Gastroesophageal sphincter (tissue), 4 donors: Measurements from ENCODE around the gene ZNF512. TPM values are rescaled to one million over a fixed set of nuclear protein-coding genes. Genes with fewer than 3 reads are reported as not detected.
"Not testable (repeated sequence)": the region's sequence is repeated elsewhere in the genome, so short reads cannot be mapped to it uniquely, and the experiment has no call there.

Source experiments
- ATAC-seq: fragments of 150-250 bp; one replicate; pipeline ENCODE4 v1.9.1; 2016; ENCODE audit warnings: mild to moderate bottlenecking, moderate library complexity
- H3K27ac ChIP-seq, 4 donors: fragments of 200-600 bp; sonication (generic) in 3 of 4; 1 replicate in 3 of 4; 2 replicates in 1 of 4; pipeline ENCODE4 v1.5.1; 2016 to 2019
- H3K27me3 ChIP-seq: fragments of 200-600 bp; sonication (generic); one replicate; pipeline ENCODE4 v1.5.1; 2019
- H3K36me3 ChIP-seq, 2 donors: fragments of 200-600 bp; sonication (generic); one replicate each; pipeline ENCODE4 v1.5.1; 2019; ENCODE audit warnings: control low read depth in 1 of 2
- H3K4me1 ChIP-seq, 3 donors: fragments of 200-600 bp; sonication (generic); 1 replicate in 2 of 3; 2 replicates in 1 of 3; pipeline ENCODE4 v1.5.1; 2016 to 2019; ENCODE audit warnings: control low read depth in 2 of 3
- H3K4me3 ChIP-seq, 2 donors: fragments of 200-600 bp; sonication (generic); one replicate each; pipeline ENCODE4 v1.5.1; 2019; ENCODE audit warnings: mild to moderate bottlenecking in 1 of 2, moderate library complexity in 1 of 2
- H3K9me3 ChIP-seq, 3 donors: fragments of 200-600 bp; sonication (generic); one replicate each; pipeline ENCODE4 v1.5.1; 2017 to 2019; ENCODE audit warnings: control low read depth in 2 of 3
- EP300 ChIP-seq: sonication (generic); formaldehyde crosslinking; IDR thresholded peaks from one replicate; pipeline ENCODE4 v1.6.1; 2017; ENCODE audit warnings: antibody characterized with exemption, mild to moderate bottlenecking
- POLR2A ChIP-seq, 2 donors: fragments of 450-650 bp; IDR thresholded peaks; one replicate each; pipeline ENCODE4 v1.6.1; 2017; ENCODE audit warnings: antibody characterized with exemption in 2 of 2, mild to moderate bottlenecking in 2 of 2, moderate library complexity in 1 of 2
- POLR2AphosphoS5 ChIP-seq: sonication (generic); formaldehyde crosslinking; IDR thresholded peaks from one replicate; pipeline ENCODE4 v1.6.1; 2017; ENCODE audit warnings: antibody characterized with exemption
- WGBS, 2 donors: methylation state at CpG; one replicate each; pipeline ENCODE4 v1.1.5; 2018; ENCODE audit warnings: low coverage in 1 of 2; 5-methylcytosine and 5-hydroxymethylcytosine counted together
- total RNA-seq, 4 donors: library from RNA; depleted of rRNA; stranded (reverse); fragments of >200 nt; gene quantifications; one replicate each; pipeline ENCODE4 v1.1.0, GENCODE V29; 2016
- TF ChIP-seq, protein P1 (sequence below), 4 experiments: fragments of 200-600 bp in 2 of 4; fragments of 450-650 bp in 2 of 4; sonication (generic) in 1 of 4; IDR thresholded peaks; one replicate each; pipeline ENCODE4 v1.5.1; 2017 to 2019; ENCODE audit warnings: antibody characterized with exemption in 4 of 4, mild to moderate bottlenecking in 2 of 4, moderate library complexity in 2 of 4

ZNF512 gene
- total RNA-seq, result 10 to 100 TPM; 32.3 to 52.1 (median 44.4) TPM

DNA sequence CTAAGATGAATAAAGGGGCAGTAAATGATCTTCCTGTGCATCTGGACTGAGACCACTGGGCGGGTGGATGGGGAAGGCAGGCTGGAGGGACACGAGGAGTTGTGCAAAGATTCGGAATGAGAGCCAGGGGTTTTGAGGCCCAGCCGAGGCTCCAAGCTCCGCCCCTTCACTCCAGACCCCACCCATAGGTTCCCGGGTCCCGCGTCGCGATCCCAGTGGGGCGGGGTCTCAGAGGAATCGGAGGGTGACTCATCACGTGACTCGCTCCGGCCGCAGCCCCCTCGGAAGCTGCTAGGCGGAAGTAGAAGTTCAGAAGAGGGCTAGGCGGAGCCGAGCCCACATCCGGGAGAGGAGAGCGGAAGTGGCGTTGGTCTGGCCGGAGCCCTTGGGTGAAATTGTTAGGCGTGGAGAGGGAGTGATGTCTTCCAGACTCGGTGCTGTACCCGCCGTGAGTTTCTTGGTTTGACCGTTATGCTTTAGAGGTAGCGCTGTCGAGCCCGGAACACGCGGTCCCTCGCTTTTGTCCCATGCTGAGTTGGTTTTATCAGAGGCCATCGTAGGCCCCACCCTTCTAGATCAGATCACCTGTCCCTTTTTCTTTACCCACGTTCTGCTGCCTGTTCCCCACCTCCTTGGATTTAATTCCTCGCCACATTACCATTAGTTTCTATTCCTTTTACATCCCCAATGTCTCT is at the start of gene ZNF512:
TSS of gene ZNF512 (plus strand) at position 348 of the 695 bp plus-strand sequence. CDS start at position 419, 71 bp downstream.
- Histone ChIP-seq H3K27ac (peak within 1 kb of the TSS; percentile 27 to 82 (median 78)), H3K27me3 (no peaks in the 10 kb centered on the region), H3K4me1 (peaks cover 5 to 39% (median 8%) of the 10 kb centered on the region in 3 donors), H3K36me3 (no peaks in the 10 kb centered on the region), H3K4me3 (peak within 1 kb of the TSS; percentile 69 to 87), H3K9me3 (peaks cover 0 to 38% (median 0%) of the 10 kb centered on the region in 3 donors)
- WGBS, 2 donors, result 0% methylated on average over 2 to 16 of the region's 38 CpGs
- ATAC-seq, result peak; percentile 97
- peak; percentile 58 for TF ChIP-seq POLR2AphosphoS5
- peak; percentile 29 to 39 for TF ChIP-seq POLR2A (IDR thresholded peaks at IDR 0.05)
- TF ChIP-seq, protein P1, sequence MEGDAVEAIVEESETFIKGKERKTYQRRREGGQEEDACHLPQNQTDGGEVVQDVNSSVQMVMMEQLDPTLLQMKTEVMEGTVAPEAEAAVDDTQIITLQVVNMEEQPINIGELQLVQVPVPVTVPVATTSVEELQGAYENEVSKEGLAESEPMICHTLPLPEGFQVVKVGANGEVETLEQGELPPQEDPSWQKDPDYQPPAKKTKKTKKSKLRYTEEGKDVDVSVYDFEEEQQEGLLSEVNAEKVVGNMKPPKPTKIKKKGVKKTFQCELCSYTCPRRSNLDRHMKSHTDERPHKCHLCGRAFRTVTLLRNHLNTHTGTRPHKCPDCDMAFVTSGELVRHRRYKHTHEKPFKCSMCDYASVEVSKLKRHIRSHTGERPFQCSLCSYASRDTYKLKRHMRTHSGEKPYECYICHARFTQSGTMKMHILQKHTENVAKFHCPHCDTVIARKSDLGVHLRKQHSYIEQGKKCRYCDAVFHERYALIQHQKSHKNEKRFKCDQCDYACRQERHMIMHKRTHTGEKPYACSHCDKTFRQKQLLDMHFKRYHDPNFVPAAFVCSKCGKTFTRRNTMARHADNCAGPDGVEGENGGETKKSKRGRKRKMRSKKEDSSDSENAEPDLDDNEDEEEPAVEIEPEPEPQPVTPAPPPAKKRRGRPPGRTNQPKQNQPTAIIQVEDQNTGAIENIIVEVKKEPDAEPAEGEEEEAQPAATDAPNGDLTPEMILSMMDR (IDR thresholded peaks at IDR 0.05), result peak in 2 of 4 experiments; percentile 8 to 21
- TF ChIP-seq EP300, result no peak

DNA sequence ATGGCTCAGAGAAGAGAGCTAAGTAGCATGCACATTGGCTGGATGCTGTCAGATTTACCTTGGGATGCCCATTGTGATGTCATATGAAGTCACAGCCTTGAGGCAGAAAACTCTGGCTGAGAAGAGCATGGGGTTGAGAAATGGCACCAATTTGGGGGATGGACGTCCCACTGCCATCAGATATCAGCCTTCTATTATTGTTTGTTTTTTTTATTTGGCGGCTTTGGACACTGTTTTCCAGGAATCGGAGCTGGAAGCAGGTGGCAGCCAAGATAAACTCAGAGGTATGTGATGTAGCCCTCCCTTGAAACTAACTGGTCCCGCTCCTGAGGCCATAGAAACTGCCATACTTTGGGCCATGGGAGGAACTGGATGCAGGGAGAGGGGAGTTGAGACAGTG is 45.6 kb upstream of the ZNF512 start:
- H3K4me1 ChIP-seq, result no peaks in the 10 kb centered on the region
- WGBS, 2 donors, result 49 to 64% methylated on average over 2 to 3 of the region's 4 CpGs
- no peak for ATAC-seq
- H3K27me3 ChIP-seq, result peaks cover 18% of the 10 kb centered on the region
- TF ChIP-seq POLR2A (IDR thresholded peaks at IDR 0.05), result no peak
- TF ChIP-seq, protein P1 (IDR thresholded peaks at IDR 0.05), result no peak
- no peak for TF ChIP-seq POLR2AphosphoS5
- TF ChIP-seq EP300, result no peak
- H3K36me3 ChIP-seq, result no peaks in the 10 kb centered on the region
- no peak overlapping the region for H3K4me3 ChIP-seq
- no peaks in the 10 kb centered on the region for H3K9me3 ChIP-seq
- no peak overlapping the region for H3K27ac ChIP-seq

GRCh38 chr2:27538839-27539450 is 43.9 kb upstream of the ZNF512 start:
- not testable (repeated sequence) for H3K27ac ChIP-seq, H3K9me3 ChIP-seq, ATAC-seq, H3K4me1 ChIP-seq, H3K36me3 ChIP-seq, H3K4me3 ChIP-seq
- peaks cover 18% of the 10 kb centered on the region for H3K27me3 ChIP-seq
- WGBS, 2 donors, result 43% methylated on average over 1 of the region's 6 CpGs; no CpG with 5 or more reads in 1 of the 2 donors

DNA sequence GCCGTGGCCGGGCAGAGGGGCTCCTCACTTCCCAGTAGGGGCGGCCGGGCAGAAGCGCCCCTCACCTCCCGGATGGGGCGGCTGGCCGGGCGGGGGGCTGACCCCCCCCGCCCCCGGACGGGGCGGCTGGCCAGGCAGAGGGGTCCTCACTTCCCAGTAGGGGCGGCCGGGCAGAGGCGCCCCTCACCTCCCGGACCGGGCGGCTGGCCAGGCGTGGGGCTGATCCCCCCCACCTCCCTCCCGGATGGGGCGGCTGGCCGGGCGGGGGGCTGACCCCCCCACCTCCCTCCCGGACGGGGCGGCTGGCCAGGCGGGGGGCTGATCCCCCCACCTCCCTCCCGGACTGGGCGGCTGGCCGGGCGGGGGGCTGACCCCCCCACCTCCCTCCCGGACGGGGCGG is 43.2 kb upstream of the ZNF512 start:
- not testable (repeated sequence) for H3K36me3 ChIP-seq, H3K27ac ChIP-seq, H3K9me3 ChIP-seq, H3K4me3 ChIP-seq, ATAC-seq, H3K4me1 ChIP-seq
- peaks cover 18% of the 10 kb centered on the region for H3K27me3 ChIP-seq
- WGBS, 2 donors, result no CpG with 5 or more reads among the region's 35 CpGs

GRCh38 chr2:27544143-27544821 is 38.6 kb upstream of the ZNF512 start:
- Histone ChIP-seq H3K9me3 (peaks cover 0 to 12% (median 0%) of the 10 kb centered on the region in 3 donors), H3K4me1 (no peaks in the 10 kb centered on the region), H3K4me3 (no peak overlapping the region), H3K27me3 (no peaks in the 10 kb centered on the region), H3K36me3 (no peaks in the 10 kb centered on the region), H3K27ac (no peak overlapping the region)
- ATAC-seq, result no peak
- 53 to 61% methylated on average over 2 of the region's 6 CpGs for WGBS, 2 donors
- TF ChIP-seq POLR2AphosphoS5 (no peak), EP300 (no peak), POLR2A (IDR thresholded peaks at IDR 0.05) (no peak)
- TF ChIP-seq, protein P1 (IDR thresholded peaks at IDR 0.05), result no peak
